HL-60 (cell line): ENCODE results near the gene CLDN34.

ENCODE experiments used
- POLR2AphosphoS5 ChIP-seq: IDR thresholded peaks from 2 replicates; pipeline ENCODE4 v1.6.1; 2012; ENCODE audit warnings: low read depth
- TF ChIP-seq, protein P1 (sequence below): IDR thresholded peaks from one replicate; pipeline ENCODE4 v1.5.1; 2011; ENCODE audit warnings: low read length, control low read depth, inconsistent platforms; ENCODE audit not compliant: insufficient read depth
- TF ChIP-seq, protein P2 (sequence below): IDR thresholded peaks from 2 replicates; pipeline ENCODE4 v1.6.1; 2012; ENCODE audit warnings: low read depth; ENCODE audit not compliant: insufficient replicate concordance

DNA sequence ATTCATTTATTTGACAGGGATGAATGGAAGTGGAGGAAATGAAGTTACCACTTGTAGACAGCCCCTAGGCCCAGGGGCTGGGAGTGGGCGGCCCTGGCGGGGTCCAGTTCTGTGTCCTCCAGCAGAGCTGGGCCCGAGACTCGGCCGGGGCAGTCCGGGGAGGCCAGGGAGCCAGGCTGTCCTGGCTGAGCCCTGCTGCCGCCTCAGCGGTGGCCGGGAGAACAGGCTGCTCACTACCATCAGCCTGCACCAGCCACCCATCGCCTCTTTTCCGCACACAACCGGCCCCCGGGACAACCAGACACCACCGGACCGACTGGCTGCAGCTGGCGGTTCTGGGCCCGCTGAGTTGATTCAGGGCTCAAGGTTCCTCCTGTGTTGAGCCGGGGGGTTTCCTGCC, 25.6 kb downstream of the CLDN34 start:
- TF ChIP-seq, protein P1, sequence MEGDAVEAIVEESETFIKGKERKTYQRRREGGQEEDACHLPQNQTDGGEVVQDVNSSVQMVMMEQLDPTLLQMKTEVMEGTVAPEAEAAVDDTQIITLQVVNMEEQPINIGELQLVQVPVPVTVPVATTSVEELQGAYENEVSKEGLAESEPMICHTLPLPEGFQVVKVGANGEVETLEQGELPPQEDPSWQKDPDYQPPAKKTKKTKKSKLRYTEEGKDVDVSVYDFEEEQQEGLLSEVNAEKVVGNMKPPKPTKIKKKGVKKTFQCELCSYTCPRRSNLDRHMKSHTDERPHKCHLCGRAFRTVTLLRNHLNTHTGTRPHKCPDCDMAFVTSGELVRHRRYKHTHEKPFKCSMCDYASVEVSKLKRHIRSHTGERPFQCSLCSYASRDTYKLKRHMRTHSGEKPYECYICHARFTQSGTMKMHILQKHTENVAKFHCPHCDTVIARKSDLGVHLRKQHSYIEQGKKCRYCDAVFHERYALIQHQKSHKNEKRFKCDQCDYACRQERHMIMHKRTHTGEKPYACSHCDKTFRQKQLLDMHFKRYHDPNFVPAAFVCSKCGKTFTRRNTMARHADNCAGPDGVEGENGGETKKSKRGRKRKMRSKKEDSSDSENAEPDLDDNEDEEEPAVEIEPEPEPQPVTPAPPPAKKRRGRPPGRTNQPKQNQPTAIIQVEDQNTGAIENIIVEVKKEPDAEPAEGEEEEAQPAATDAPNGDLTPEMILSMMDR, result no peak
- TF ChIP-seq POLR2AphosphoS5, result no peak
- TF ChIP-seq, protein P2, sequence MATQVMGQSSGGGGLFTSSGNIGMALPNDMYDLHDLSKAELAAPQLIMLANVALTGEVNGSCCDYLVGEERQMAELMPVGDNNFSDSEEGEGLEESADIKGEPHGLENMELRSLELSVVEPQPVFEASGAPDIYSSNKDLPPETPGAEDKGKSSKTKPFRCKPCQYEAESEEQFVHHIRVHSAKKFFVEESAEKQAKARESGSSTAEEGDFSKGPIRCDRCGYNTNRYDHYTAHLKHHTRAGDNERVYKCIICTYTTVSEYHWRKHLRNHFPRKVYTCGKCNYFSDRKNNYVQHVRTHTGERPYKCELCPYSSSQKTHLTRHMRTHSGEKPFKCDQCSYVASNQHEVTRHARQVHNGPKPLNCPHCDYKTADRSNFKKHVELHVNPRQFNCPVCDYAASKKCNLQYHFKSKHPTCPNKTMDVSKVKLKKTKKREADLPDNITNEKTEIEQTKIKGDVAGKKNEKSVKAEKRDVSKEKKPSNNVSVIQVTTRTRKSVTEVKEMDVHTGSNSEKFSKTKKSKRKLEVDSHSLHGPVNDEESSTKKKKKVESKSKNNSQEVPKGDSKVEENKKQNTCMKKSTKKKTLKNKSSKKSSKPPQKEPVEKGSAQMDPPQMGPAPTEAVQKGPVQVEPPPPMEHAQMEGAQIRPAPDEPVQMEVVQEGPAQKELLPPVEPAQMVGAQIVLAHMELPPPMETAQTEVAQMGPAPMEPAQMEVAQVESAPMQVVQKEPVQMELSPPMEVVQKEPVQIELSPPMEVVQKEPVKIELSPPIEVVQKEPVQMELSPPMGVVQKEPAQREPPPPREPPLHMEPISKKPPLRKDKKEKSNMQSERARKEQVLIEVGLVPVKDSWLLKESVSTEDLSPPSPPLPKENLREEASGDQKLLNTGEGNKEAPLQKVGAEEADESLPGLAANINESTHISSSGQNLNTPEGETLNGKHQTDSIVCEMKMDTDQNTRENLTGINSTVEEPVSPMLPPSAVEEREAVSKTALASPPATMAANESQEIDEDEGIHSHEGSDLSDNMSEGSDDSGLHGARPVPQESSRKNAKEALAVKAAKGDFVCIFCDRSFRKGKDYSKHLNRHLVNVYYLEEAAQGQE, result no peak
